ENCODE data around the gene PTGER1. TPM values are rescaled to one million over a fixed set of nuclear protein-coding genes. Genes with fewer than 3 reads are reported as not detected.

The PTGER1 gene
- total and polyA plus RNA-seq, 9 of the 15 experiments (the other 6 are each of a cell fraction or from before 2014, with no cell fraction given), result 0.06 to 0.36 (median 0.31) TPM; not detected in 5

- TF ChIP-seq, protein P1, sequence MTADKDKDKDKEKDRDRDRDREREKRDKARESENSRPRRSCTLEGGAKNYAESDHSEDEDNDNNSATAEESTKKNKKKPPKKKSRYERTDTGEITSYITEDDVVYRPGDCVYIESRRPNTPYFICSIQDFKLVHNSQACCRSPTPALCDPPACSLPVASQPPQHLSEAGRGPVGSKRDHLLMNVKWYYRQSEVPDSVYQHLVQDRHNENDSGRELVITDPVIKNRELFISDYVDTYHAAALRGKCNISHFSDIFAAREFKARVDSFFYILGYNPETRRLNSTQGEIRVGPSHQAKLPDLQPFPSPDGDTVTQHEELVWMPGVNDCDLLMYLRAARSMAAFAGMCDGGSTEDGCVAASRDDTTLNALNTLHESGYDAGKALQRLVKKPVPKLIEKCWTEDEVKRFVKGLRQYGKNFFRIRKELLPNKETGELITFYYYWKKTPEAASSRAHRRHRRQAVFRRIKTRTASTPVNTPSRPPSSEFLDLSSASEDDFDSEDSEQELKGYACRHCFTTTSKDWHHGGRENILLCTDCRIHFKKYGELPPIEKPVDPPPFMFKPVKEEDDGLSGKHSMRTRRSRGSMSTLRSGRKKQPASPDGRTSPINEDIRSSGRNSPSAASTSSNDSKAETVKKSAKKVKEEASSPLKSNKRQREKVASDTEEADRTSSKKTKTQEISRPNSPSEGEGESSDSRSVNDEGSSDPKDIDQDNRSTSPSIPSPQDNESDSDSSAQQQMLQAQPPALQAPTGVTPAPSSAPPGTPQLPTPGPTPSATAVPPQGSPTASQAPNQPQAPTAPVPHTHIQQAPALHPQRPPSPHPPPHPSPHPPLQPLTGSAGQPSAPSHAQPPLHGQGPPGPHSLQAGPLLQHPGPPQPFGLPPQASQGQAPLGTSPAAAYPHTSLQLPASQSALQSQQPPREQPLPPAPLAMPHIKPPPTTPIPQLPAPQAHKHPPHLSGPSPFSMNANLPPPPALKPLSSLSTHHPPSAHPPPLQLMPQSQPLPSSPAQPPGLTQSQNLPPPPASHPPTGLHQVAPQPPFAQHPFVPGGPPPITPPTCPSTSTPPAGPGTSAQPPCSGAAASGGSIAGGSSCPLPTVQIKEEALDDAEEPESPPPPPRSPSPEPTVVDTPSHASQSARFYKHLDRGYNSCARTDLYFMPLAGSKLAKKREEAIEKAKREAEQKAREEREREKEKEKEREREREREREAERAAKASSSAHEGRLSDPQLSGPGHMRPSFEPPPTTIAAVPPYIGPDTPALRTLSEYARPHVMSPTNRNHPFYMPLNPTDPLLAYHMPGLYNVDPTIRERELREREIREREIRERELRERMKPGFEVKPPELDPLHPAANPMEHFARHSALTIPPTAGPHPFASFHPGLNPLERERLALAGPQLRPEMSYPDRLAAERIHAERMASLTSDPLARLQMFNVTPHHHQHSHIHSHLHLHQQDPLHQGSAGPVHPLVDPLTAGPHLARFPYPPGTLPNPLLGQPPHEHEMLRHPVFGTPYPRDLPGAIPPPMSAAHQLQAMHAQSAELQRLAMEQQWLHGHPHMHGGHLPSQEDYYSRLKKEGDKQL (CRISPR knock-in tag; IDR thresholded peaks at IDR 0.05; ENCODE audit: borderline replicate concordance), result no peak
- TF ChIP-seq PPARD (CRISPR knock-in tag; IDR thresholded peaks at IDR 0.05) (no peak), DNMT1 (IDR thresholded peaks at IDR 0.05) (no peak), CUX1 (CRISPR knock-in tag; IDR thresholded peaks at IDR 0.05) (no peak), KAT8 (IDR thresholded peaks at IDR 0.05; ENCODE audit: low read depth) (no peak), ZBED1 (IDR thresholded peaks at IDR 0.05) (no peak), ARID3B (CRISPR knock-in tag; IDR thresholded peaks at IDR 0.05; ENCODE audit: borderline replicate concordance) (no peak), IRF1 (CRISPR knock-in tag; IDR thresholded peaks at IDR 0.05; ENCODE audit: borderline replicate concordance) (no peak), E2F4 (CRISPR knock-in tag; IDR thresholded peaks at IDR 0.05; ENCODE audit: low read depth) (no peak)
Measured at GRCh38 chr19:14496029-14496833, 21.1 kb upstream of the PTGER1 start, which contains the start of gene GIPC1 (continued).
